Mesendoderm (in vitro differentiated cells): ENCODE data around the gene TPM3.

Experiments
- DNase-seq: peaks from one replicate; pipeline ENCODE4 v3.0.0; 2013
- H2AK5ac ChIP-seq: 2 replicates; pipeline ENCODE4 v1.6.1; 2013; ENCODE audit warnings: low read length, inconsistent platforms
- H2BK120ac ChIP-seq: 2 replicates; pipeline ENCODE4 v1.6.1; 2013; ENCODE audit warnings: low read depth, mild to moderate bottlenecking, low read length, moderate library complexity, mixed read lengths
- H2BK15ac ChIP-seq: replicated peaks from 2 replicates; pipeline ENCODE4 v1.6.1; 2013; ENCODE audit warnings: low read depth, mild to moderate bottlenecking, moderate library complexity
- H2BK5ac ChIP-seq: 2 replicates; pipeline ENCODE4 v1.6.1; 2013; ENCODE audit warnings: low read length, inconsistent platforms
- H3K18ac ChIP-seq: 2 replicates; pipeline ENCODE4 v1.6.1; 2013; ENCODE audit warnings: mild to moderate bottlenecking, low read length, mixed read lengths
- H3K23ac ChIP-seq: one replicate; pipeline ENCODE4 v1.6.1; 2013; ENCODE audit warnings: low read length
- H3K27ac ChIP-seq: 2 replicates; pipeline ENCODE4 v1.5.1; 2013; ENCODE audit warnings: low read depth, mild to moderate bottlenecking, inconsistent platforms, low read length, moderate library complexity
- H3K27me3 ChIP-seq: 2 replicates; pipeline ENCODE4 v1.6.1; 2013; ENCODE audit warnings: low read length, control low read depth, mild to moderate bottlenecking, inconsistent platforms; ENCODE audit not compliant: insufficient read depth, poor library complexity
- H3K36me3 ChIP-seq: 2 replicates; pipeline ENCODE4 v1.6.1; 2013; ENCODE audit warnings: low read length, inconsistent platforms; ENCODE audit not compliant: control insufficient read depth, insufficient read depth
- H3K4ac ChIP-seq: one replicate; pipeline ENCODE4 v1.6.1; 2013; ENCODE audit warnings: low read depth, mild to moderate bottlenecking, low read length, moderate library complexity
- H3K4me1 ChIP-seq: 2 replicates; pipeline ENCODE4 v1.6.1; 2013; ENCODE audit warnings: low read depth, low read length, inconsistent platforms; ENCODE audit not compliant: control insufficient read depth
- H3K4me2 ChIP-seq: 2 replicates; pipeline ENCODE4 v1.6.1; 2013; ENCODE audit warnings: low read length
- H3K4me3 ChIP-seq: 2 replicates; pipeline ENCODE4 v1.5.1; 2013; ENCODE audit warnings: mild to moderate bottlenecking, low read length
- H3K56ac ChIP-seq: one replicate; pipeline ENCODE4 v1.6.1; 2013; ENCODE audit warnings: low read length
- H3K79me1 ChIP-seq: 2 replicates; pipeline ENCODE4 v1.6.1; 2013; ENCODE audit warnings: low read length, inconsistent platforms
- H3K79me2 ChIP-seq: 2 replicates; pipeline ENCODE4 v1.6.1; 2013; ENCODE audit warnings: mild to moderate bottlenecking, low read length; ENCODE audit not compliant: control insufficient read depth, insufficient read depth
- H3K9ac ChIP-seq: 2 replicates; pipeline ENCODE4 v1.6.1; 2013; ENCODE audit warnings: low read length, inconsistent platforms
- H4K5ac ChIP-seq: one replicate; pipeline ENCODE4 v1.6.1; 2013; ENCODE audit warnings: low read length
- H4K8ac ChIP-seq: one replicate; pipeline ENCODE4 v1.6.1; 2013; ENCODE audit warnings: low read depth, mild to moderate bottlenecking, control low read depth, low read length, moderate library complexity
- WGBS: extraction: QIAGEN DNeasy Blood & Tissue Kit; methylation state at CpG from one replicate; pipeline ENCODE4 v1.1.7; 2013; ENCODE audit warnings: low lambda C conversion rate, missing lambda C conversion rate; ENCODE audit not compliant: insufficient coverage; ENCODE audit errors: extremely low coverage; 5-methylcytosine and 5-hydroxymethylcytosine counted together

TPM3 gene

DNA sequence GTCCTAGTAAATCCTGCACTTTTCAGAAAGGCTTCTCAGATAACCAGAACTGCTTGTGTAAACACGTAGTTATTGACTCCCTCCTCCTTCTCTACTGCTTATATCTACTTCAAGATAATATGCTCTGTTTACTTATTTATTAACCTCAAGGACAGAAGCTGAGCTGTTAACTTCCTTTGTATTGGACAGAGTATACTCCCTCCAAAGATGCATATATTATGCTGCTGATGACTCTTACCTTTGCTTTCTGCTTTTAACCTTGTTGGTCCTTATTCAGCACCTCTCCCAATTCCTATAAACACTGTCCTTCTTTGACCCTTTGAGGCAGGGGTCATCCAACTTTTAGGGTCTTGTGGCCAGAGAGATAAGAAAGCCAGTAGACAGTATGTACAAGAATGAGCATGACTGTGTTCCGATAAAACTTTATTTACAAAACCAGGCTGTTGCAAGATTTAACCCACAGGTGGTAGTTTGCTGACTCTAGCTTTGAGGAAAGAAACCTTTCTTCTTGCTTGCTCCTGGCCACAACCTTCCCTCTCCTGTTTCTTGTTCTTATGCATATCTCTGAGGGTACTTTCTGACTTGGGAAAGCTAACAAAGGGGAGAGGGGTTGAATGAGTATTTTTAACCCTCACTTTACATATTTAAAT, 4.9 kb downstream of the TPM3 start:
- Histone ChIP-seq H3K79me2 (peaks cover 9% of the 10 kb centered on the region), H3K4me3 (no peak overlapping the region), H4K5ac (no peak overlapping the region), H2BK5ac (no peak overlapping the region), H3K36me3 (no peaks in the 10 kb centered on the region), H2AK5ac (no peak overlapping the region), H3K4me2 (no peak overlapping the region), H3K23ac (no peak overlapping the region), H3K27me3 (no peaks in the 10 kb centered on the region), H3K56ac (no peak overlapping the region), H3K9ac (no peak overlapping the region), H2BK120ac (no peak overlapping the region), H4K8ac (no peak overlapping the region), H3K18ac (no peak overlapping the region), H3K79me1 (no peaks in the 10 kb centered on the region), H2BK15ac (no peak overlapping the region), H3K4ac (no peak overlapping the region), H3K4me1 (no peaks in the 10 kb centered on the region), H3K27ac (no peak overlapping the region)
- peak; percentile 14 for DNase-seq
- no CpG with 5 or more reads among the region's 2 CpGs for WGBS

DNA sequence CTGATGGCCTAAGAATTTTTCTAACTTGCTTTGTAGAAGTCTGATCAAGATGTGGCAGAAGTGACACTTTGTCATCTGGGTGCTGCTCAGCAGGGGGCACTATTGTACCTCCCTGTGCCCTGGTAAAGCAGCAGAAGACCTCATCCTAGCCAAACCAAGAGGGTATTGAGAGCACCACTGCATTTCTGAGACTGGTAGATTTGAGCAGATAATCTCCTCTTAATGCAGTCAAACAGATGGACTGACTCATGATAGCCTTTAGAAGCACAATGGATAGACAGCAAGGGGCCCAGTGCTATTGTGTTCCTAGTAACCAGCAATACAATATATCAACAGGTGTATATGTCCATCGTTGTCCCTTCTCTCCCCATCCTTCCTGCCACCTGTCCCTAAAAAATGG, 5.7 kb downstream of the TPM3 start:
- Histone ChIP-seq H3K9ac (no peak overlapping the region), H3K79me1 (no peaks in the 10 kb centered on the region), H3K4me1 (no peaks in the 10 kb centered on the region), H4K8ac (no peak overlapping the region), H3K4me2 (no peak overlapping the region), H3K4ac (no peak overlapping the region), H3K27me3 (no peaks in the 10 kb centered on the region), H3K23ac (no peak overlapping the region), H3K18ac (no peak overlapping the region), H3K79me2 (peaks cover 17% of the 10 kb centered on the region), H3K4me3 (no peak overlapping the region), H3K36me3 (no peaks in the 10 kb centered on the region), H2AK5ac (no peak overlapping the region), H2BK5ac (no peak overlapping the region), H4K5ac (no peak overlapping the region), H2BK15ac (no peak overlapping the region), H2BK120ac (no peak overlapping the region), H3K56ac (no peak overlapping the region), H3K27ac (no peak overlapping the region)
- WGBS, result no CpG with 5 or more reads among the region's 1 CpG
- peak; percentile 79 for DNase-seq

DNA sequence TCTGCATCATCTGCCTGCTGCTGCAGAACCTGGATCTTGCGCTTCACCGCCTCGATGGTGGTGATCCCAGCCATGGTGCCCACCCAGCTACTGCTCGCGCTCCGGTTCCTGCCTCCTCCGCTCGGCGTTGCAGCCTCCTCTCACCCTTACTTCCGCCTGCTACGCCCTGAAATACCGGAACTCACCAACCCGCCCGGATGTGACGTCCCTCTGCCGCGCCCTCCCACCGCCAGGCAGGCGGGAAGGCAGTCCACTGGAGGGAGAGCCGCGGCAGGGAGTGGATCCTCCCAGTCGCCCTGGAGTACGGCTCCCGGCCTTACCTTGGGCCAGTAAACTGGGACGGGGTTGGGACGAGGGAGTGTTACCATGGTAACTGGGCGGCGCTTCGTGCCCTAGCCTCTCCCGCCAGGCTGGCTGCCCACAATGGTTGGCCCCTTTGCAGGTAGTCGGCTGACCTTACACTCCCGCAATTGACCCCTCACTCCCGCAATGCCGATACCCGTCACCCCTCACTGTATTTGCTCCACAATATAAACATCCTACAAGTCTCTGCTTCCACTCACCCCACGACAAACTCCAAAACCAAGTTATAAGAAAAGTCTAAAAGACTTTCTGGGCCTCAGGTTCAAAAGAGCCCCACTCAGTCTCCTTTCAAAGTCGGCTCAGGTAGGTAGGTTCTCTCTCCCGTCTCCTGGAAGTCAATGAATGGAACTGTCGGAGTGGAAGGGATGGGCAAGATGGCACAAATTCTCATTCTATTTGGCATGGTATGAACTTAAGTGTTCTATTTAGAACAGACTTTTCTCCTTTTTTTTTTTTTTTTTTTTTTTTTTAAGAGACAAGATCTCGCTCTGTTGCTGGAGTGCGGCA, 8.6 kb downstream of the TPM3 start:
- H3K4me3 ChIP-seq, result peak overlapping the region; percentile 87
- H3K4ac ChIP-seq, result peak overlapping the region; percentile 24
- H3K9ac ChIP-seq, result peak overlapping the region; percentile 93
- no peaks in the 10 kb centered on the region for H3K79me1 ChIP-seq
- peak overlapping the region; percentile 38 for H3K4me2 ChIP-seq
- no peak overlapping the region for H2BK15ac ChIP-seq
- H3K36me3 ChIP-seq, result peaks cover 2% of the 10 kb centered on the region
- no peaks in the 10 kb centered on the region for H3K27me3 ChIP-seq
- no peak overlapping the region for H4K5ac ChIP-seq
- peaks cover 11% of the 10 kb centered on the region for H3K4me1 ChIP-seq
- H3K18ac ChIP-seq, result peak overlapping the region; percentile 54
- no peak overlapping the region for H2BK120ac ChIP-seq
- peak overlapping the region; percentile 97 for H3K56ac ChIP-seq
- H3K27ac ChIP-seq, result peak overlapping the region; percentile 81
- no peak overlapping the region for H4K8ac ChIP-seq
- DNase-seq, result peak; percentile 100
- H2BK5ac ChIP-seq, result peak overlapping the region; percentile 58
- peaks cover 45% of the 10 kb centered on the region for H3K79me2 ChIP-seq
- no peak overlapping the region for H2AK5ac ChIP-seq
- H3K23ac ChIP-seq, result no peak overlapping the region
- WGBS, result no CpG with 5 or more reads among the region's 41 CpGs

DNA sequence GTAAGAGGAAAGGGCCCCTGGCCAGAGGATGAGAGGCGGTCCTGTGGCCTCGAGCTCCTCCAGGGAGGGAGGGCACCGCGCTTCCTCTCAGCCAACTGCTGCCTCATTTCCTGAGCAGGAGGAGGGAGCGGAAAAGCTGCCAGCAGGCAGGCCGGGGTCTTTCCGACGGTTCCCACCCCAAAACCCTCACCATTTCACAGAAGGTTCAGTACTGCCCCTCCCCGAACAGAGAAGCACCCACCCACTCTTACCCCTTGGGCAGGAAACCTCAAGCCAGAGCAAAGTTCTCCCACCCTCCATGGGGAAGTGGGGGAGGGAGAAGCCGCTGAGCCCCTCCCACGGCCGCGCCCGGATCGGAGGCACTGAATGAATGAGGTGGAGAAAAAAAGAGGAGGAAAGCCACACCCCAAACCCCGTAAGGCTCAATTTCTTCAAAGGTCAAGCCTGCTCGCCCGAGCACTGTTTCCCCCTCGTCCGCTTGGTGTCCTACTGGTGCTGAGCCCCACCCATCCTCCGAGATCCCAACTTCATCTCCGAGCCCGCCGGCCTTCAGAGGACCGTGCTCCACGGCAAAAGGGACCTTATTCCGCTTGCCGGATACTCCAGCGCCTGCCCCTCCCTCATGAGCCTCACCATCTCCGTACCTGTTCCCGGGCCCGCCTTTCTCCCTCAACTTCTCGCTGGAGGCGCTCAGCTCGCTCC, 9.4 kb downstream of the TPM3 start:
- peak; percentile 76 for DNase-seq
- H3K18ac ChIP-seq, result peak overlapping the region; percentile 52
- peak overlapping the region; percentile 87 for H3K4me3 ChIP-seq
- no peak overlapping the region for H2BK15ac ChIP-seq
- H3K79me2 ChIP-seq, result peaks cover 52% of the 10 kb centered on the region
- H3K4me2 ChIP-seq, result peak overlapping the region; percentile 59
- peak overlapping the region; percentile 39 for H3K4ac ChIP-seq
- peaks cover 2% of the 10 kb centered on the region for H3K36me3 ChIP-seq
- H4K5ac ChIP-seq, result no peak overlapping the region
- no peak overlapping the region for H2BK120ac ChIP-seq
- no peak overlapping the region for H4K8ac ChIP-seq
- no peak overlapping the region for H2AK5ac ChIP-seq
- peaks cover 11% of the 10 kb centered on the region for H3K4me1 ChIP-seq
- peak overlapping the region; percentile 81 for H3K27ac ChIP-seq
- H3K56ac ChIP-seq, result peak overlapping the region; percentile 97
- H3K27me3 ChIP-seq, result no peaks in the 10 kb centered on the region
- no peaks in the 10 kb centered on the region for H3K79me1 ChIP-seq
- H3K9ac ChIP-seq, result peak overlapping the region; percentile 93
- WGBS, result no CpG with 5 or more reads among the region's 35 CpGs
- no peak overlapping the region for H3K23ac ChIP-seq
- peak overlapping the region; percentile 58 for H2BK5ac ChIP-seq

DNA sequence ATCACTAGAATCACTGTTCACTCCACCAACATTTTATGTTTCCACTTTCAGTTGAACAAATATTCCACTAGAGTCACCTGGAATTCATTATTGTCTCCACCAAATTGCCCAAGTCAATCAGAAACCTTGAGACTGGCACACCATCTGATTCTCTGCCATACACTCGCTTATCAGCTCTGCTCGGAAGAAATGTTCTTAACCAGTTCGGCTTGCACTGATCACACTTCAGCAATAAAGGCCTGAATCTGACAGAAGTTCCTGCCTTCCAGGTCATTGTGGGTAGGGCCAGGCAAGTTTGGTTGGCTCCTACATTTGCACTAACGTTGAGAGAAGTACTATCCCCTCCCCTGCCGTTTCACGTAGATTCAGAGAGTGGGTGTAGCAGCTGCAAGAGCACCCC, 10.0 kb downstream of the TPM3 start:
- Histone ChIP-seq H2BK5ac (no peak overlapping the region), H3K4me1 (peaks cover 11% of the 10 kb centered on the region), H2AK5ac (no peak overlapping the region), H3K79me1 (no peaks in the 10 kb centered on the region), H3K4ac (no peak overlapping the region), H3K18ac (no peak overlapping the region), H3K79me2 (peaks cover 58% of the 10 kb centered on the region), H2BK15ac (no peak overlapping the region), H3K36me3 (peaks cover 2% of the 10 kb centered on the region), H3K27ac (peak overlapping the region; percentile 81), H3K4me2 (peak overlapping the region; percentile 59), H2BK120ac (no peak overlapping the region), H3K56ac (peak overlapping the region; percentile 97), H3K9ac (peak overlapping the region; percentile 93), H4K8ac (no peak overlapping the region), H3K27me3 (no peaks in the 10 kb centered on the region), H4K5ac (no peak overlapping the region), H3K23ac (no peak overlapping the region), H3K4me3 (peak overlapping the region; percentile 87)
- no peak for DNase-seq
- no CpG with 5 or more reads among the region's 6 CpGs for WGBS
